Upper lobe of right lung (tissue), 1 donor: ENCODE results near the gene LETMD1. TPM values are rescaled to one million over a fixed set of nuclear protein-coding genes. Genes with fewer than 3 reads are reported as not detected.

Source experiments
- ATAC-seq: fragments of 200-7000 bp; cut with Tn5 transposase; one replicate; pipeline ENCODE4 v1.9.1; 2020; ENCODE audit warnings: mild to moderate bottlenecking, moderate library complexity
- DNase-seq: peaks from one replicate; pipeline ENCODE4 v3.0.0-alpha.2; 2020
- H3K27ac ChIP-seq: fragments of 200-600 bp; one replicate; pipeline ENCODE4 v1.8.0; 2022
- H3K27me3 ChIP-seq: fragments of 200-600 bp; one replicate; pipeline ENCODE4 v1.8.0; 2022; ENCODE audit warnings: mild to moderate bottlenecking
- H3K36me3 ChIP-seq: fragments of 200-600 bp; one replicate; pipeline ENCODE4 v1.8.0; 2022
- H3K4me1 ChIP-seq: fragments of 200-600 bp; one replicate; pipeline ENCODE4 v1.8.0; 2022
- H3K4me3 ChIP-seq: fragments of 200-600 bp; one replicate; pipeline ENCODE4 v1.8.0; 2022; ENCODE audit warnings: mild to moderate bottlenecking
- H3K9me3 ChIP-seq: fragments of 200-600 bp; one replicate; pipeline ENCODE4 v1.8.0; 2022
- intact Hi-C: fragments of 100-400 bp; cut with DNase I; formaldehyde crosslinking; loops from one replicate; pipeline ENCODE4 v1.11.0; 2022
- total RNA-seq: library from RNA; stranded (reverse); fragmentation: NEBNext Ultra II Directional; extraction: Animal tissue kit (Norgen Biotek cat#: 25700); gene quantifications from one replicate; pipeline ENCODE4 v1.2.1, GENCODE V29; 2021
- TF ChIP-seq, protein P1 (sequence below): fragments of 200-600 bp; IDR thresholded peaks from one replicate; pipeline ENCODE4 v1.8.0; 2022; ENCODE audit warnings: antibody characterized with exemption
- donor health status: DM: no; HTN: yes; CAD: no; lungs with severe emphysema.

LETMD1 gene
- total RNA-seq, 1 donor from 2014 or later: 71.6 TPM

DNA sequence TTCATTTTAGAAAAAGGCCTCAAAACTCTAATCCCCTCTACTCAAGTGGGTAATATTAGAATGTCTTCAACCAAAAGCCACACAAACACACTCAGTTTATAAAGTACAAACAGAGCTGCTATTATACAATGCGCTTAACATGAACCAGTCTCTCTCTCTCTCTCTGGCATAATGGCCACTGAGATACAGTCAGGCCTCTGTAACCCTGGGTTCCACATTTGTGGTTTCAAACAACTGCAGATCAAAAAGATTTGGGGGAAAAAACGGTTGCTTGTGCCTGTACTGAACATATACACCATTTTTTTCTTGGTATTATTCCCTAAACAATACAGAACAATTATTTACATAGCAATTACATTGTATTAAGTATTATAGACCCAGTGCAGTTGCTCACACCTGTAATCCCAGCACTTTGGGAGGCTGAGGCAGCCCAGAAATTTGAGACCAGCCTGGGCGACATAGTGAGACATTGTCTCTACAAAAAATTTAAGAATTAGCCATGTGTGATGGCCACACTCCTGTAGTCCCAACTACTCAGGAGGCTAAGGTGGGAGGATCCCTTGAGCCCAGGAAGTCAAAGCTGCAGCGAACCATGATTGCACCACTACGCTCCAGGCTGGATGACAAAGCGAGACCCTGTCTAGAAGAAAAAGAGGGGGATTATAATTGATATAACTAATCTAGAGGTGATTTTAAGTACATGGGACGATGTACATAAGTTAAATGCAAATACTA, 27.5 kb upstream of the LETMD1 start:
- no peaks in the 10 kb centered on the region for H3K36me3 ChIP-seq
- H3K27ac ChIP-seq: no peak overlapping the region
- no peaks in the 10 kb centered on the region for H3K9me3 ChIP-seq
- intact Hi-C loops: no loop called here
- H3K4me1 ChIP-seq: peaks cover 45% of the 10 kb centered on the region
- ATAC-seq: no peak
- DNase-seq: no peak
- H3K27me3 ChIP-seq: no peaks in the 10 kb centered on the region
- TF ChIP-seq, protein P1, sequence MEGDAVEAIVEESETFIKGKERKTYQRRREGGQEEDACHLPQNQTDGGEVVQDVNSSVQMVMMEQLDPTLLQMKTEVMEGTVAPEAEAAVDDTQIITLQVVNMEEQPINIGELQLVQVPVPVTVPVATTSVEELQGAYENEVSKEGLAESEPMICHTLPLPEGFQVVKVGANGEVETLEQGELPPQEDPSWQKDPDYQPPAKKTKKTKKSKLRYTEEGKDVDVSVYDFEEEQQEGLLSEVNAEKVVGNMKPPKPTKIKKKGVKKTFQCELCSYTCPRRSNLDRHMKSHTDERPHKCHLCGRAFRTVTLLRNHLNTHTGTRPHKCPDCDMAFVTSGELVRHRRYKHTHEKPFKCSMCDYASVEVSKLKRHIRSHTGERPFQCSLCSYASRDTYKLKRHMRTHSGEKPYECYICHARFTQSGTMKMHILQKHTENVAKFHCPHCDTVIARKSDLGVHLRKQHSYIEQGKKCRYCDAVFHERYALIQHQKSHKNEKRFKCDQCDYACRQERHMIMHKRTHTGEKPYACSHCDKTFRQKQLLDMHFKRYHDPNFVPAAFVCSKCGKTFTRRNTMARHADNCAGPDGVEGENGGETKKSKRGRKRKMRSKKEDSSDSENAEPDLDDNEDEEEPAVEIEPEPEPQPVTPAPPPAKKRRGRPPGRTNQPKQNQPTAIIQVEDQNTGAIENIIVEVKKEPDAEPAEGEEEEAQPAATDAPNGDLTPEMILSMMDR: no peak
- no peak overlapping the region for H3K4me3 ChIP-seq

DNA sequence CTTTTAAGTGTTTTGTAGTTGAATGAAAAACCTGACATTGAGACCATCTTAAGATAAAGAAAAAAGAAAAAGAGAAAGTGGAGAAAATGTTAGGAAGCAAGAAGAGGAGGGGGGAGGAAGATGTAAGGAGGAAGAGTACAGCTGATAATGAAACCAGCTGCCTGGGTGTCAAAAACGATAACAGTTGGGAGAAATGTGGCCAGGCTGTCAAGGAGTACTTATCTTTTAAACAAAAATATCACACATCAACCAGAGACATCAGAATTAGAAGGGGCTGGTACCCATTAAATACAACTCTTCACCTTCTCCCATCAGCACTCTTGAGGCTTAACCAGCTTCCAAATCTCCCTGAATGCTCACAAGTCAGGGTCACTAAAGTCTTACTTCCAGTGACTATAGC, 26.4 kb upstream of the LETMD1 start:
- peak overlapping the region; percentile 2 for H3K27ac ChIP-seq
- peaks cover 47% of the 10 kb centered on the region for H3K4me1 ChIP-seq
- no peak overlapping the region for H3K4me3 ChIP-seq
- TF ChIP-seq, protein P1: no peak
- DNase-seq (no peak), ATAC-seq (no peak)
- H3K9me3 ChIP-seq: no peaks in the 10 kb centered on the region
- H3K27me3 ChIP-seq: no peaks in the 10 kb centered on the region
- intact Hi-C loops: no loop called here
- no peaks in the 10 kb centered on the region for H3K36me3 ChIP-seq

DNA sequence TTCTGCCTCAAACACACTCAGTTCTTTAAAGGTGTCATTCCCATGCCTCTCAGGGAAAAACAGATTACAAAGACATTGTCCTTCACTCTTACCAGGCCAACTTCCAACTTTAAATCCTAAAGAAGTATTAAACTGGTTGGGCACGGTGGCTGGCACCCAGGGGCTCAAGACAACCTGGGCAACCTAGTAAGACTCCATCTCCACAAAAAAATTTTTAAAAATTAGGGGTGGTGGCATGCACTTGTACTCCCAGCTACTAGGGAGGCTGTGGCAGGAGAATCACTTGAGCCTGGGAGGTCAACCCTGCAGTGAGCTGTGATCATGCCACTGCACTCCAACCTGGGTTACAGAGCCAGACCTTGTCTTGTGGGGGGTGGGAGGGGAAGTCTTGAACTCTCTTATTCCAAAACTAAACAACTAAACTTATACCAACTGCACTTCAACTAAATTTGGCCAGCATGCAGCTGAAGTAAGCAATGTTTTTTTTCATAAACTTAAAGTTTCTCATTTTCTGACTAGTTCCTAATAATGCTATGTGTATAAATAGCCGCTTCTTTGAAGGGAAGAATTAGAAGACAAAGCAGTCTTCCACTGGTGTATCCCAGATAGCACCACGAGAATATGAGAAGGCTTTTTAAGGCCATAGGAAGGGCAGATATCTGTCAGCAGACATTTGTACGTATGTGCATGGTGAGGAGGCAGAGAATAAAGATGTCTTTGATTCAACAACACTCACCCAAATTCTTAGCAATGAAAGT, 24.3 kb upstream of the LETMD1 start:
- no peaks in the 10 kb centered on the region for H3K9me3 ChIP-seq
- H3K36me3 ChIP-seq: no peaks in the 10 kb centered on the region
- peaks cover 39% of the 10 kb centered on the region for H3K4me1 ChIP-seq
- TF ChIP-seq, protein P1: no peak
- ATAC-seq (no peak), DNase-seq (no peak)
- H3K27ac ChIP-seq: peak overlapping the region; percentile 92
- intact Hi-C loops: no loop called here
- H3K27me3 ChIP-seq: no peaks in the 10 kb centered on the region
- peak overlapping the region; percentile 95 for H3K4me3 ChIP-seq

DNA sequence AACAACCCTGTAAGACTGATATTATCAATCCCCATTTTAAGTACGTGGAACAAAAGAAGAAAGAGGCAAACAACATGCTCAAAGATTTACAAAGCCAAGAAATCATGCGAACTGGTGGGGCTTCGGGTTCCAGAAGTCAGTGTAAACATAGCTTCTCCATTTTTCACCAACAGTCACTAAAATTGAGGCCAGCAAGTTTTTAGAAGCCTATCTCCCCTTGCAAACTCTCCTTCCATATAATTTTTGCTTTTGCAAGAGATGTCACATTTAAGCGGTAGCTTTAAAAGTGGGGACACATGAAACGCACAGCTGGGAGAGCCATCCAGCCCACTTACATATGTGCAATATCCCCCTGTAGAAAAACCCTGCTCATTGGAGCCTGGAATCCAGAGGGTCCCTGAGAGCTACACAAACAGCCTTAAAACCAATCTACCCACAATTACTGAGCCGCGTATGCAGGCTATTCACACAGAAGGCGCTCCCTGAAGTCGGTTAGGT, 22.7 kb upstream of the LETMD1 start:
- TF ChIP-seq, protein P1: no peak
- peak overlapping the region; percentile 95 for H3K4me3 ChIP-seq
- DNase-seq (no peak), ATAC-seq (no peak)
- peak overlapping the region; percentile 92 for H3K27ac ChIP-seq
- no peaks in the 10 kb centered on the region for H3K36me3 ChIP-seq
- intact Hi-C loops: no loop called here
- H3K9me3 ChIP-seq: no peaks in the 10 kb centered on the region
- peaks cover 36% of the 10 kb centered on the region for H3K4me1 ChIP-seq
- H3K27me3 ChIP-seq: no peaks in the 10 kb centered on the region

DNA sequence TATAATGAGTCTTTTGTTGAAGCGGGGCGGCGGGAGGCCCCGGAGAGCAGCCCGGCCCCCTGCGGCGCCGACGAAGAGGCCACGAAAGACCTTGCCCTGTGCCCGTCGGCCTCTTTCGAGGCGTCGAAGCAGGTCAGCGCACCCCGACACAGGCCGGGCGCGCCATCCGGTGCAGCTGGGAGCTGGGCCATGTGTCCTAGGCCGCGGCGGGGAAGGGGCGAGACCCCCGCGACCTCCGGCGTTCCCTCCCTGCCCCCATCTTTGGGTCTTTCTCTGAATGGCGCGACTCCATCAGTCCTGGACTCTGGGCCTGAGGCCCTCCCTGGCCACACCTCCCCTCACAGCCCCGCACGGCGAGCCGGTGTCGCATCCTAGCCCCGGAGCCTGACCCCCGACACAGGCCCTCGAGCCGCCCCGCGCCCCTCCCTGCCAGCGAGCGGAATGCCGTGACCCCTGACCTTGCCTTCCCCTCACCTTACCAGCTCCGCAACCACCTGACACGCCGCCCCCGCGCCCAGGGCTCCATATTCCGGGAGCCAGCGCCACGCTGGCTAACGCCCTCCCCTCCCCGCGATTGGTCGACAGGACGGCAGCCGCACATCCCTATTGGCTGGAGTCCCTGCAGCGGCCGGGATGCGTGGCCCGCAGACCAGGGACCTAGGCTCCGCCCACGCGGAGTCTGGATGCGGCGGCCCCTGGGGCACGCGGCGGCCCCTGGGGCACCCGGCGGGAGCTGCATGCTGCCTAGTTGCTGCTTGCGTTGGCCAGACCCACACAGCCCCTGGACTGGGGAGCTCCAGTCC, 22.1 kb upstream of the LETMD1 start, which contains the start of gene SLC11A2:
SLC11A2 (minus strand) TSS at position 549 of the 803 bp plus-strand sequence. CDS start 15,656 bp downstream, outside the sequence.
- H3K4me3 ChIP-seq: peak within 1 kb of the TSS; percentile 95
- TF ChIP-seq, protein P1: peak; percentile 38
- DNase-seq: peak; percentile 99
- peaks cover 34% of the 10 kb centered on the region for H3K4me1 ChIP-seq
- H3K36me3 ChIP-seq: no peaks in the 10 kb centered on the region
- no peaks in the 10 kb centered on the region for H3K9me3 ChIP-seq
- peak; percentile 96 for ATAC-seq
- intact Hi-C loops: no loop called here
- H3K27ac ChIP-seq: peak within 1 kb of the TSS; percentile 92
- no peaks in the 10 kb centered on the region for H3K27me3 ChIP-seq
